IMR-90 (cell line): ENCODE results near the gene SLC24A3. TPM values are rescaled to one million over a fixed set of nuclear protein-coding genes. Genes with fewer than 3 reads are reported as not detected.

Experiments used
- ATAC-seq: fragments of 200-7000 bp; cut with Tn5 transposase; 2 replicates; pipeline ENCODE4 v1.9.1; 2020; ENCODE audit warnings: low read depth, mild to moderate bottlenecking, moderate library complexity
- BruUV-seq: library from RNA; stranded (reverse); fragments of 400-500 nt; replicated peaks from 2 replicates; lab custom pipeline; 2021; lab: Mats Ljungman, UMichigan
- CTCF ChIA-PET: fragments of 300-600 bp; formaldehyde crosslinking; extraction: SDS; loops from one replicate; lab custom pipeline; 2021; ENCODE audit warnings: antibody characterized with exemption; lab: Yijun Ruan, JAX
- POLR2A ChIA-PET: fragments of 300-600 bp; sonication (Branson Sonifier 250); formaldehyde crosslinking; loops from one replicate; lab custom pipeline; 2022; ENCODE audit warnings: antibody characterized with exemption; ENCODE audit not compliant: unreplicated experiment; lab: Charles Lee
- DNase-seq: peaks from one replicate; pipeline ENCODE4 v3.0.0; 2013
- H2AFZ ChIP-seq: replicated peaks from 2 replicates; pipeline ENCODE3; 2013; ENCODE audit warnings: low read length, mild to moderate bottlenecking; ENCODE audit not compliant: poor library complexity
- H2AK5ac ChIP-seq: 2 replicates; pipeline ENCODE4 v1.6.1; 2013; ENCODE audit warnings: low read depth, low read length, inconsistent platforms
- H2AK9ac ChIP-seq: replicated peaks from 2 replicates; pipeline ENCODE3; 2013; ENCODE audit warnings: mild to moderate bottlenecking, low read depth, low read length, moderate library complexity; ENCODE audit not compliant: poor library complexity
- H2BK120ac ChIP-seq: 2 replicates; pipeline ENCODE4 v1.6.1; 2013; ENCODE audit warnings: low read depth, low read length, inconsistent platforms
- H2BK15ac ChIP-seq: 3 replicates; pipeline ENCODE4 v1.6.1; 2013; ENCODE audit warnings: low read depth, low read length, inconsistent platforms
- H2BK20ac ChIP-seq: 2 replicates; pipeline ENCODE4 v1.6.1; 2013; ENCODE audit warnings: low read depth, mild to moderate bottlenecking, inconsistent platforms, low read length, moderate library complexity
- H2BK5ac ChIP-seq: 2 replicates; pipeline ENCODE4 v1.6.1; 2013; ENCODE audit warnings: mild to moderate bottlenecking, low read depth, low read length, inconsistent platforms; ENCODE audit not compliant: poor library complexity, severe bottlenecking
- H3K14ac ChIP-seq: replicated peaks from 2 replicates; pipeline ENCODE4 v1.6.1; 2013; ENCODE audit warnings: low read depth, low read length, inconsistent platforms
- H3K18ac ChIP-seq: 2 replicates; pipeline ENCODE4 v1.6.1; 2013; ENCODE audit warnings: low read depth, low read length, control low read depth
- H3K23ac ChIP-seq: 2 replicates; pipeline ENCODE4 v1.6.1; 2013; ENCODE audit warnings: low read depth, low read length, inconsistent platforms
- H3K27ac ChIP-seq: 2 replicates; pipeline ENCODE4 v1.5.1; 2013; ENCODE audit warnings: mild to moderate bottlenecking, control low read depth, low read length; ENCODE audit not compliant: insufficient read depth
- H3K27me3 ChIP-seq: 2 replicates; pipeline ENCODE4 v1.6.1; 2013; ENCODE audit warnings: low read length; ENCODE audit not compliant: control insufficient read depth, insufficient read depth
- H3K36me3 ChIP-seq: 2 replicates; pipeline ENCODE4 v1.6.1; 2013; ENCODE audit warnings: low read length, mixed read lengths; ENCODE audit not compliant: control insufficient read depth, insufficient read depth
- H3K4ac ChIP-seq: 2 replicates; pipeline ENCODE4 v1.6.1; 2013; ENCODE audit warnings: low read depth, low read length, inconsistent platforms
- H3K4me1 ChIP-seq: 2 replicates; pipeline ENCODE4 v1.6.1; 2013; ENCODE audit warnings: low read length, mixed read lengths; ENCODE audit not compliant: control insufficient read depth, insufficient read depth
- H3K4me2 ChIP-seq: 2 replicates; pipeline ENCODE4 v1.6.1; 2013; ENCODE audit warnings: low read depth, mild to moderate bottlenecking, control low read depth, low read length, moderate library complexity
- H3K4me3 ChIP-seq: 2 replicates; pipeline ENCODE4 v1.5.1; 2013; ENCODE audit warnings: low read depth, mild to moderate bottlenecking, control low read depth, low read length, moderate library complexity; ENCODE audit not compliant: insufficient read depth
- H3K56ac ChIP-seq: 2 replicates; pipeline ENCODE4 v1.6.1; 2013; ENCODE audit warnings: low read length, inconsistent platforms; ENCODE audit not compliant: insufficient read depth; ENCODE audit errors: extremely low read depth
- H3K79me1 ChIP-seq, 2 experiments: 2 replicates each; pipeline ENCODE4 v1.6.1; 2013; ENCODE audit warnings: low read length in 2 of 2, inconsistent platforms in 1 of 2, low read depth in 1 of 2
- H3K9ac ChIP-seq: 2 replicates; pipeline ENCODE4 v1.6.1; 2013; ENCODE audit warnings: low read depth, low read length, control low read depth
- H3K9me1 ChIP-seq: 2 replicates; pipeline ENCODE4 v1.6.1; 2013; ENCODE audit warnings: low read length, inconsistent platforms; ENCODE audit not compliant: insufficient read depth
- H3K9me3 ChIP-seq: 2 replicates; pipeline ENCODE4 v1.6.1; 2013; ENCODE audit warnings: low read length; ENCODE audit not compliant: control insufficient read depth, insufficient read depth
- H4K20me1 ChIP-seq: 2 replicates; pipeline ENCODE4 v1.6.1; 2013; ENCODE audit warnings: low read length, inconsistent platforms; ENCODE audit not compliant: insufficient read depth
- H4K5ac ChIP-seq: 2 replicates; pipeline ENCODE4 v1.6.1; 2013; ENCODE audit warnings: mild to moderate bottlenecking, low read depth, low read length, control low read depth
- H4K8ac ChIP-seq, 2 experiments: 2 replicates each; pipeline ENCODE4 v1.6.1; 2013; ENCODE audit warnings: low read depth in 2 of 2, low read length in 2 of 2, control low read depth in 1 of 2, inconsistent platforms in 1 of 2
- H4K91ac ChIP-seq: 2 replicates; pipeline ENCODE4 v1.6.1; 2013; ENCODE audit warnings: low read depth, low read length, inconsistent platforms; ENCODE audit not compliant: insufficient read depth
- BHLHE40 ChIP-seq: fragments of 150-350 bp; IDR thresholded peaks from 2 replicates; pipeline ENCODE4 v1.6.1; 2016; ENCODE audit warnings: mild to moderate bottlenecking, low read depth, low read length
- CHD1 ChIP-seq: IDR thresholded peaks from 2 replicates; pipeline ENCODE4 v1.6.1; 2012; ENCODE audit warnings: low read depth, low read length, improper control_type of control experiment
- ELK1 ChIP-seq: fragments of 150-350 bp; IDR thresholded peaks from 2 replicates; pipeline ENCODE4 v1.6.1; 2016; ENCODE audit warnings: low read depth, mild to moderate bottlenecking, low read length, moderate library complexity, borderline replicate concordance
- MAFK ChIP-seq: IDR thresholded peaks from 2 replicates; pipeline ENCODE4 v1.6.1; 2012; ENCODE audit warnings: low read depth, low read length, improper control_type of control experiment
- MXI1 ChIP-seq: IDR thresholded peaks from 2 replicates; pipeline ENCODE4 v1.6.1; 2012; ENCODE audit warnings: low read depth, mild to moderate bottlenecking, low read length, moderate library complexity, borderline replicate concordance
- NFE2L2 ChIP-seq: fragments of 150-350 bp; IDR thresholded peaks from 2 replicates; pipeline ENCODE4 v1.6.1; 2016; ENCODE audit warnings: low read depth, mild to moderate bottlenecking, low read length
- POLR2A ChIP-seq: IDR thresholded peaks from 2 replicates; pipeline ENCODE4 v1.6.1; 2012; ENCODE audit warnings: mild to moderate bottlenecking, low read depth, low read length
- RAD21 ChIP-seq: IDR thresholded peaks from 2 replicates; pipeline ENCODE4 v1.6.1; 2012; ENCODE audit warnings: low read length, improper control_type of control experiment
- RCOR1 ChIP-seq: IDR thresholded peaks from 2 replicates; pipeline ENCODE4 v1.6.1; 2012; ENCODE audit warnings: mild to moderate bottlenecking, low read length, improper control_type of control experiment; ENCODE audit not compliant: insufficient replicate concordance
- RFX5 ChIP-seq: IDR thresholded peaks from 2 replicates; pipeline ENCODE4 v1.8.0; 2012; ENCODE audit warnings: low read depth, mild to moderate bottlenecking, low read length, moderate library complexity
- SMC3 ChIP-seq: fragments of 150-350 bp; IDR thresholded peaks from 2 replicates; pipeline ENCODE4 v1.6.1; 2016; ENCODE audit warnings: low read depth, mild to moderate bottlenecking, antibody characterized with exemption, low read length, moderate library complexity
- USF2 ChIP-seq: fragments of 150-350 bp; IDR thresholded peaks from 2 replicates; pipeline ENCODE4 v1.6.1; 2017; ENCODE audit warnings: mild to moderate bottlenecking, antibody characterized with exemption, low read length, low read depth
- WGBS, 2 experiments: methylation state at CpG; one replicate each; pipeline versions ENCODE4 v1.1.5 to v1.1.7; 2013; ENCODE audit warnings: missing lambda C conversion rate in 2 of 2; ENCODE audit not compliant: insufficient read length in 1 of 2; ENCODE audit errors: extremely low coverage in 2 of 2; 5-methylcytosine and 5-hydroxymethylcytosine counted together
- dilution Hi-C: fragments of 300-500 bp; cut with HindIII; formaldehyde crosslinking; loops from one replicate; pipeline ENCODE4 v1.14.3; 2018; ENCODE audit warnings: low sequenced_read_pairs; ENCODE audit not compliant: unreplicated experiment
- in situ Hi-C: fragments of 300-500 bp; cut with MboI; formaldehyde crosslinking; loops from 3 replicates; pipeline ENCODE4 v1.14.3; 2019; ENCODE audit warnings: low sequenced_read_pairs, inconsistent platforms, mixed read lengths
- intact Hi-C: fragments of 100-400 bp; cut with micrococcal nuclease; formaldehyde crosslinking; loops from 2 replicates; pipeline ENCODE4 v1.10.0; 2022
- polyA plus RNA-seq, 3 experiments: library from polyadenylated mRNA; depleted of rRNA; stranded (reverse); fragments of >200 nt; gene quantifications; 2 replicates each; pipeline ENCODE4 v1.2.3, GENCODE V29; 2012; ENCODE audit warnings: low replicate concordance in 1 of 3
- total RNA-seq: library from RNA; depleted of rRNA; stranded (reverse); fragments of >200 nt; gene quantifications from 2 replicates; pipeline ENCODE4 v1.2.3, GENCODE V29; 2012

The SLC24A3 gene
- total and polyA plus RNA-seq, 2 of the 4 experiments (the other 2 are of a cell fraction), result not detected

- Histone ChIP-seq H3K56ac (peak overlapping the region; percentile 88; the same call in 1 of the 2 replicates), H2BK5ac (peak overlapping the region; percentile 41), H4K91ac (peak overlapping the region; percentile 87), H3K14ac (peak overlapping the region; percentile 91), H3K9me3 (no peaks in the 10 kb centered on the region), H3K9ac (peak overlapping the region; percentile 89), H2BK20ac (0 out of 2 replicates have a peak overlapping the region, but pooled peaks have one; percentile 15), H3K9me1 (peaks cover 10% of the 10 kb centered on the region), H3K4me1 (peaks cover 8% of the 10 kb centered on the region), H2AK5ac (0 out of 2 replicates have a peak overlapping the region, but pooled peaks have one; percentile 16), H3K79me1 (peaks cover 7 to 48% of the 10 kb centered on the region in 2 experiments; a peak in 3 of 4 replicates), H3K4ac (peak overlapping the region; percentile 85), H3K18ac (peak overlapping the region; percentile 84), H3K27ac (peak overlapping the region; percentile 78), H3K23ac (peak overlapping the region; percentile 90), H2AK9ac (peak overlapping the region; percentile 38), H3K4me2 (peak overlapping the region; percentile 89), H4K8ac (peak overlapping the region; percentile 65 to 85), H3K27me3 (no peaks in the 10 kb centered on the region), H2BK120ac (peak overlapping the region; percentile 88), H4K20me1 (no peaks in the 10 kb centered on the region; the same call in 1 of the 2 replicates), H2AFZ (peak overlapping the region; percentile 92), H4K5ac (peak overlapping the region; percentile 77), H3K36me3 (peaks cover 2% of the 10 kb centered on the region; the same call in 1 of the 2 replicates), H3K4me3 (peak overlapping the region; percentile 72), H2BK15ac (peak overlapping the region; percentile 58; the same call in 2 of the 3 replicates)
- no peak for ATAC-seq
- intact Hi-C loops, result loop anchor here (1.0 to 5.0 kb wide), 2 partner anchors 58 to 65 kb away; no protein-coding TSS in a partner anchor
- CTCF ChIA-PET, result no interaction called here
- dilution Hi-C loops, result no loop called here
- POLR2A ChIA-PET, result interaction anchor here (0.7 to 1.0 kb wide), 2 partner anchors 19 to 58 kb away, joined by 3 to 7 read pairs; no protein-coding TSS in a partner anchor
- no TSS peak for BruUV-seq
- in situ Hi-C loops, result no loop called here
- no peak for DNase-seq
- TF ChIP-seq RCOR1 (no peak), SMC3 (no peak), RFX5 (no peak), RAD21 (no peak), USF2 (no peak), CHD1 (no peak), ELK1 (no peak), BHLHE40 (no peak), NFE2L2 (no peak), POLR2A (no peak), MXI1 (no peak), MAFK (no peak; the same call in 1 of the 2 replicates)
- WGBS, 2 experiments, result 0% methylated on average over 6 of the region's 22 CpGs; no CpG with 5 or more reads in 1 of the 2 experiments
Observed at GRCh38 chr20:19756761-19757486, 544.5 kb downstream of the SLC24A3 start.
